Neural cell (in vitro differentiated cells): ENCODE results near the gene CDK5RAP2. TPM values are rescaled to one million over a fixed set of nuclear protein-coding genes. Genes with fewer than 3 reads are reported as not detected.

Source experiments
- H2AFZ ChIP-seq: fragments of 200-600, 300-800 bp; sonication (generic), shearing (Covaris generic); 2 replicates; pipeline ENCODE4 v1.6.0; 2014; ENCODE audit warnings: low read depth, mild to moderate bottlenecking, antibody characterized with exemption, low read length, moderate library complexity
- H3F3A ChIP-seq: fragments of 200-600 bp; shearing (Covaris generic); 2 replicates; pipeline ENCODE4 v1.6.1; 2016; ENCODE audit warnings: mild to moderate bottlenecking, moderate library complexity, mixed read lengths, antibody characterized with exemption, low read length; ENCODE audit not compliant: insufficient read depth, poor library complexity, severe bottlenecking
- H3K27ac ChIP-seq: fragments of 200-600, 300-800 bp; sonication (generic), shearing (Covaris generic); 2 replicates; pipeline ENCODE4 v1.5.1; 2014; ENCODE audit warnings: mild to moderate bottlenecking, low read length, moderate library complexity
- H3K27me3 ChIP-seq: fragments of 300-800, 200-600 bp; sonication (generic), shearing (Covaris generic); 2 replicates; pipeline ENCODE4 v1.6.0; 2014; ENCODE audit warnings: mild to moderate bottlenecking, low read depth, low read length, moderate library complexity; ENCODE audit not compliant: insufficient read depth
- H3K36me3 ChIP-seq: fragments of 300-800, 200-600 bp; sonication (generic), shearing (Covaris generic); 2 replicates; pipeline ENCODE4 v1.5.1; 2014; ENCODE audit warnings: mild to moderate bottlenecking, antibody characterized with exemption, low read length, moderate library complexity; ENCODE audit not compliant: insufficient read depth
- H3K4me2 ChIP-seq: fragments of 300-800, 200-600 bp; sonication (generic), shearing (Covaris generic); 2 replicates; pipeline ENCODE4 v1.6.0; 2014; ENCODE audit warnings: mild to moderate bottlenecking, low read length
- H3K4me3 ChIP-seq: fragments of 300-800, 200-600 bp; sonication (generic), shearing (Covaris generic); 2 replicates; pipeline ENCODE4 v1.5.1; 2014; ENCODE audit warnings: mild to moderate bottlenecking, low read length, moderate library complexity
- H3K79me2 ChIP-seq: fragments of 200-600 bp; shearing (Covaris generic); replicated peaks from 2 replicates; pipeline ENCODE4 v1.6.0; 2014; ENCODE audit warnings: mild to moderate bottlenecking, low read length, moderate library complexity; ENCODE audit not compliant: insufficient read depth
- H3K9ac ChIP-seq: fragments of 300-800, 200-600 bp; sonication (generic), shearing (Covaris generic); 2 replicates; pipeline ENCODE4 v1.6.1; 2016; ENCODE audit warnings: mild to moderate bottlenecking, low read length, mixed read lengths
- H3K9me2 ChIP-seq: fragments of 200-600 bp; shearing (Covaris generic); 2 replicates; pipeline ENCODE4 v1.6.1; 2016; ENCODE audit warnings: mild to moderate bottlenecking, low read length, mixed read lengths; ENCODE audit not compliant: insufficient read depth
- H3K9me3 ChIP-seq: fragments of 200-600, 300-800 bp; sonication (generic), shearing (Covaris generic); 2 replicates; pipeline ENCODE4 v1.6.1; 2016; ENCODE audit warnings: mild to moderate bottlenecking, mixed run types, low read length, moderate library complexity, mixed read lengths
- H4K20me1 ChIP-seq: fragments of 200-600 bp; shearing (Covaris generic); 2 replicates; pipeline ENCODE4 v1.6.1; 2016; ENCODE audit warnings: mild to moderate bottlenecking, mixed run types; ENCODE audit not compliant: insufficient read depth
- EP300 ChIP-seq: fragments of 450-650 bp; conservative IDR thresholded peaks from 2 replicates; pipeline ENCODE4 v1.6.1; 2014; ENCODE audit warnings: antibody characterized with exemption, mild to moderate bottlenecking, moderate library complexity; ENCODE audit not compliant: poor library complexity, severe bottlenecking
- EZH2 ChIP-seq: fragments of 200-600, 300-800 bp; shearing (Covaris generic), sonication (generic); IDR thresholded peaks from 2 replicates; pipeline ENCODE4 v1.6.1; 2014; ENCODE audit warnings: antibody characterized with exemption, low read length, borderline replicate concordance, mild to moderate bottlenecking; ENCODE audit not compliant: insufficient read depth, poor library complexity, severe bottlenecking
- MXI1 ChIP-seq: fragments of 450-650 bp; conservative IDR thresholded peaks from 2 replicates; pipeline ENCODE4 v1.6.1; 2014; ENCODE audit warnings: antibody characterized with exemption, mild to moderate bottlenecking; ENCODE audit not compliant: poor library complexity, severe bottlenecking
- POLR2AphosphoS5 ChIP-seq: IDR thresholded peaks from 2 replicates; pipeline ENCODE4 v1.6.1; 2012
- RAD21 ChIP-seq: fragments of 450-650 bp; conservative IDR thresholded peaks from 2 replicates; pipeline ENCODE4 v1.6.1; 2014; ENCODE audit warnings: antibody characterized with exemption, mild to moderate bottlenecking, moderate library complexity
- REST ChIP-seq: IDR thresholded peaks from 2 replicates; pipeline ENCODE4 v1.6.1; 2012; ENCODE audit warnings: borderline replicate concordance
- SMC3 ChIP-seq: fragments of 450-650 bp; conservative IDR thresholded peaks from 2 replicates; pipeline ENCODE4 v1.6.1; 2014; ENCODE audit warnings: antibody characterized with exemption, mild to moderate bottlenecking, moderate library complexity; ENCODE audit not compliant: poor library complexity
- TAF1 ChIP-seq: IDR thresholded peaks from 2 replicates; pipeline ENCODE4 v1.6.1; 2012; ENCODE audit warnings: low read depth
- polyA plus RNA-seq: library from polyadenylated mRNA; depleted of rRNA; stranded (reverse); fragments of >200 nt; gene quantifications from 2 replicates; pipeline ENCODE4 v1.2.3, GENCODE V29; 2014
- TF ChIP-seq, protein P1 (sequence below): fragments of 450-650 bp; IDR thresholded peaks from 2 replicates; pipeline ENCODE4 v1.5.1; 2014; ENCODE audit warnings: antibody characterized with exemption, mild to moderate bottlenecking, moderate library complexity; ENCODE audit not compliant: poor library complexity, severe bottlenecking

Gene CDK5RAP2
- polyA plus RNA-seq, 1 donor from 2014 or later, result 43.3 TPM

DNA sequence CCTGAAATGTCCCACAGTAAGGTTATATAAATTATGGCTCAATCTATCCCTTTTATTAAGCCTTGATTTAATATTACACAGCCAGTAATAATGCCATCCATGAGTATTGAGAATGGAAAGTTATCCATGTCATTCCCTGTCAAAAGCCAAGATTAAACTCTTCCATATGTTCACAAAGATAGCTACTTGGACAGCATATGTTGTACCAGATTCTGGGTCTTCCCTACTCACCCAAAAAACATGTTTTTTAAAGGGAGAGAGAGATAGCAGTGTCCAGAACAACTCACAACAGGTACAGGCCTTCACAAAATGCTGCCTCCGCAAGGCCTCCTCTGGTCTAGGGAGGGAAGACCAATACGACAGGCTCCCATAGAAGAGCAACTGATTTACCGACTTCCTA, 15.4 kb downstream of the CDK5RAP2 start:
- peaks cover 4% of the 10 kb centered on the region for H3K36me3 ChIP-seq
- no peaks in the 10 kb centered on the region for H4K20me1 ChIP-seq
- no peak overlapping the region for H3K27ac ChIP-seq
- TF ChIP-seq EP300 (no peak), SMC3 (no peak)
- H3F3A ChIP-seq, result no peaks in the 10 kb centered on the region
- no peaks in the 10 kb centered on the region for H3K9me2 ChIP-seq
- no peak overlapping the region for H3K9ac ChIP-seq
- no peaks in the 10 kb centered on the region for H3K27me3 ChIP-seq
- no peaks in the 10 kb centered on the region for H3K9me3 ChIP-seq
- no peaks in the 10 kb centered on the region for H3K79me2 ChIP-seq
- no peak overlapping the region for H3K4me3 ChIP-seq
- H2AFZ ChIP-seq, result no peak overlapping the region
- H3K4me2 ChIP-seq, result no peak overlapping the region

DNA sequence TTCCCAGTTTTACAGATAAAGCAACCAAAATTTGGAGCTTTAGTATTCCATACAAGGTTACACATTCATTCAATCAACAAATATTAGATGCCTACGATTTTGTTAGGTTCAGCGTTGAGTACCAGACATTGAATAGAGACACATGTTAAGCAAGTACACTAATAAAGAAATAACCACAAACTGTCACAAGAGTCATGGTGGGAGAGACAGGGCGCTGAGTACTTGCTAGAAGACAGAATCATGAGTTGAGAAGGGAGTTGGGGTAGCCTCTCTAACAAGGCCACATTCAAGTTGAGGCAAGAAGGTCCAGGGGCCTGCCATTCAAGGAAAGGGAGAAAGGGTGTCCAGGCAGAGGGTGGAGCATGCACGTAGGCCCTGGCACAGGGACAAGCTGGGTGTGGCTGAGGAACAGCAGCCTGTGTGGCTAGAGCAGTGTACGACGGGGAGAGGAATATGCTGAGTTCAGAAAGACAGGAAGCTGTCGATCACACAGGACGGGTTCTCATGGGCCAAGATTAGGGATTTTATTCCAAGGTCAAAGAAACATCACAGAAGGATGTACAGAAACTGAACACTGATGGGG, 17.0 kb downstream of the CDK5RAP2 start:
- H3K36me3 ChIP-seq, result peaks cover 4% of the 10 kb centered on the region

More for the DNA sequence above, 17.0 kb downstream of the CDK5RAP2 start:
- Histone ChIP-seq H3K79me2 (no peaks in the 10 kb centered on the region), H3K27ac (no peak overlapping the region), H3K9ac (no peak overlapping the region), H3K9me3 (no peaks in the 10 kb centered on the region), H3K4me2 (no peak overlapping the region), H3K27me3 (no peaks in the 10 kb centered on the region), H3K9me2 (no peaks in the 10 kb centered on the region), H2AFZ (no peak overlapping the region), H3K4me3 (no peak overlapping the region), H3F3A (no peaks in the 10 kb centered on the region), H4K20me1 (no peaks in the 10 kb centered on the region)
- TF ChIP-seq TAF1 (no peak), MXI1 (no peak), POLR2AphosphoS5 (no peak), RAD21 (no peak), REST (no peak), EZH2 (no peak), SMC3 (no peak), EP300 (no peak)
- TF ChIP-seq, protein P1, sequence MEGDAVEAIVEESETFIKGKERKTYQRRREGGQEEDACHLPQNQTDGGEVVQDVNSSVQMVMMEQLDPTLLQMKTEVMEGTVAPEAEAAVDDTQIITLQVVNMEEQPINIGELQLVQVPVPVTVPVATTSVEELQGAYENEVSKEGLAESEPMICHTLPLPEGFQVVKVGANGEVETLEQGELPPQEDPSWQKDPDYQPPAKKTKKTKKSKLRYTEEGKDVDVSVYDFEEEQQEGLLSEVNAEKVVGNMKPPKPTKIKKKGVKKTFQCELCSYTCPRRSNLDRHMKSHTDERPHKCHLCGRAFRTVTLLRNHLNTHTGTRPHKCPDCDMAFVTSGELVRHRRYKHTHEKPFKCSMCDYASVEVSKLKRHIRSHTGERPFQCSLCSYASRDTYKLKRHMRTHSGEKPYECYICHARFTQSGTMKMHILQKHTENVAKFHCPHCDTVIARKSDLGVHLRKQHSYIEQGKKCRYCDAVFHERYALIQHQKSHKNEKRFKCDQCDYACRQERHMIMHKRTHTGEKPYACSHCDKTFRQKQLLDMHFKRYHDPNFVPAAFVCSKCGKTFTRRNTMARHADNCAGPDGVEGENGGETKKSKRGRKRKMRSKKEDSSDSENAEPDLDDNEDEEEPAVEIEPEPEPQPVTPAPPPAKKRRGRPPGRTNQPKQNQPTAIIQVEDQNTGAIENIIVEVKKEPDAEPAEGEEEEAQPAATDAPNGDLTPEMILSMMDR, result no peak
